ENCODE results near the gene DGCR8.
"Not testable (repeated sequence)": the region's sequence is repeated elsewhere in the genome, so short reads cannot be mapped to it uniquely, and the experiment has no call there.

The DGCR8 gene

GRCh38 chr22:20154602-20155187 is 74.7 kb downstream of the DGCR8 start:
- no peak for DNase-seq (ENCODE audit: low spot score)

GRCh38 chr22:20155330-20156041 is 75.4 kb downstream of the DGCR8 start:
- DNase-seq (ENCODE audit: low spot score), result peak; percentile 83

GRCh38 chr22:20156042-20156389 is 76.0 kb downstream of the DGCR8 start:
- DNase-seq (ENCODE audit: low spot score), result no peak

- peak; percentile 91 for DNase-seq (ENCODE audit: low spot score)
Observed at GRCh38 chr22:20156611-20157429, 76.8 kb downstream of the DGCR8 start.

- DNase-seq (ENCODE audit: low spot score), result no peak
Observed at GRCh38 chr22:20157430-20158183, 77.6 kb downstream of the DGCR8 start.

GRCh38 chr22:20158391-20159036 is 78.5 kb downstream of the DGCR8 start:
- DNase-seq (ENCODE audit: low spot score), result no peak

- DNase-seq (ENCODE audit: low spot score), result no peak
Observed at GRCh38 chr22:20159076-20159475, 79.0 kb downstream of the DGCR8 start.

- DNase-seq (ENCODE audit: low spot score), result not testable (repeated sequence)
Observed at GRCh38 chr22:20159531-20159930, 79.5 kb downstream of the DGCR8 start.

GRCh38 chr22:20160041-20160440 is 80.0 kb downstream of the DGCR8 start:
- DNase-seq (ENCODE audit: low spot score), result no peak
